AG08396 (cell line): Measurements from ENCODE around the gene CD9.
"Not testable (repeated sequence)": the region's sequence is repeated elsewhere in the genome, so short reads cannot be mapped to it uniquely, and the experiment has no call there.

ENCODE experiments used
- DNase-seq: peaks from one replicate; pipeline ENCODE4 v3.0.0; 2012; ENCODE audit warnings: low spot score, mixed read lengths

Gene CD9

GRCh38 chr12:6180268-6181051 is 19.7 kb upstream of the CD9 start:
- DNase-seq = peak; percentile 72

DNA sequence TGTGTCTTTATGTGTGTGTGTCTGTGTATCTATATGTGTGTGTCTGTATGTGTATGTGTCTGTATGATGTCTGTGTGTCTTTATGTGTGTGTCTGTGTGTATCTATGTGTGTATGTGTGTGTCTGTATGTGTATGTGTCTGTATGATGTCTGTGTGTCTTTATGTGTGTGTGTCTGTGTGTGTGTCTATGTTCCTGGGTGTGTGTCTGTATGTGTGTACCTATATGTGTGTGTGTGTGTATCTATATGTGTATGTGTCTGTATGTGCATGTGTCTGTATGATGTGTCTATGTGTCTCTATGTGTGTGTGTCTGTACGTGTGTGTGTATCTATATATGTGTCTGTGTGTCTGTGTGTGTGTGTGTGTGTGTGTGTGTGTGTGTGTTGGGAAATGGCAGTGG is 19.0 kb upstream of the CD9 start:
- DNase-seq = no peak

DNA sequence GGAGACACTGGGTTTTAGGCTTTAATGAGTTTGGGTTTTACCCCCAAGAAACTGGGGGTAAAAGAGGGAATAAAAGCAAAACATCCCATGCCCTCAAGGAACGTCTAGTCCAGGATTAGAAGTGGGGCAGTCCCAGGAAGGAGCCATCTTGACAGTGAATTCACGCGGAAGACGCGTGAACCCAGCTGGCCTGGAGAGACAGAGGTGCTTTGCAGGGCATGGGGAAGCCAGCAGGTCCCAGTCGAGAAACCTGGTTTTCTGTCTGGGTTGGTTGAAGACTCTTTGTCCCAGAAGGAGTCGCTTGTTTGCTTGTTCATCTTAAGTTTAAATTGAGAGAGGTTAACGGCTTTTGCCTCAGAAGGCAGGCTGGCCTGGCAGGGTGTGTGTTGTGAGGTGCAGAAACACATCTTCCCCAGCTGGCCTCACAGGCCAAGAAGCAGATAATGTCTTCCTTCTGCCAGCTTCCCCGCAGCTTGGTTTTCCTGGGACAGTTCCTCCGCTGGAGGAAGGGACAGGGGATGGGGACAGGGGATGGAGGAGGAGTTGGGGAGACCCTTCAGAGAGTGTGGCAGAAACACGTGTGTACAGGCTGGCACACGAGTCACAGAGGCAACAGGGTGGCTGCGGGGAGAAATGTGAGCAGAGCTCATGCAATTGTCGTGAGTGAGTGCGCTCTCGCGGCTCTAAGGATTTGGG is 18.5 kb upstream of the CD9 start:
- no peak for DNase-seq

GRCh38 chr12:6182279-6182898 is 17.8 kb upstream of the CD9 start:
- DNase-seq = peak; percentile 78

- no peak for DNase-seq
Measured at GRCh38 chr12:6183689-6184428, 16.3 kb upstream of the CD9 start.

GRCh38 chr12:6185961-6186827 is 14.0 kb upstream of the CD9 start:
- no peak for DNase-seq

DNA sequence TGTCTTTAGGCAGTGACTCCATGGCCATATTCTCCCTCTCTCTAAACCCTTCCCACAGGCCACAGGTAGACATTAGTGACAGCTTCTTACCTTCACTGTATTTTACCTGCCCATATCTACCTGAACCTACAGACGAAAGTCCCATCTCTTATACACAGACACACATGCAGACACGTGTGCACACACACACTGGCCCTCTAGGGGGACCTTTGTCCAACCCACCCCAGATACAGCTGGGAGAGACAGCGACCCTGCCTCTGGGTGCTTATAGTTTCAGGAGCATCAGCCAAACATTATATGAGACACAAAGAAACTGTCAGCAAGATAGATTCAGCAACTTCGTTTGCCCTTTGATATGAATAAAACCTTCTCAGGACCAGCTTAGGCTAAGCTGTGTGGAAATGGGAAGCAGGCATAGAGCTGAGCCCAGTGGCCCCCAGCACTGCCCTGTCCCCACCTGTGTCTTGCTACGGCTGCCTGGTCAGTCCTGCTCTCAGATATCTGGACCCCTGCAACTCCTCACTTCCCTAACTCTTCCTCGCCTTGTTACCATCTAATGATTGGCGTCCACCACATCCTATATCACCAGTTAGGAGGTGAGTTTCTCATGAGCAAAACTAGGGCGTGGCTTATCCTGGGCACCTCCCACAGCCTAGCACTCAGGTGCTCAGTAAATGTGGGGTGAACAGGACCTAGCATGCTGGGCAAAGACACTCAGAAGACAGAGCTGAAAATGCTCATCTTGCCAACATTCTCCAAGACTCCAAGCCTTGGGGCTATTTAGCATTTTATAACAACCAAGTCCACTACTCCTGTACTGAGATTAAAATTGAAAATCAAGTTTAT is 12.0 kb upstream of the CD9 start:
- DNase-seq = no peak

GRCh38 chr12:6189028-6189427 is 11.2 kb upstream of the CD9 start:
- no peak for DNase-seq

DNA sequence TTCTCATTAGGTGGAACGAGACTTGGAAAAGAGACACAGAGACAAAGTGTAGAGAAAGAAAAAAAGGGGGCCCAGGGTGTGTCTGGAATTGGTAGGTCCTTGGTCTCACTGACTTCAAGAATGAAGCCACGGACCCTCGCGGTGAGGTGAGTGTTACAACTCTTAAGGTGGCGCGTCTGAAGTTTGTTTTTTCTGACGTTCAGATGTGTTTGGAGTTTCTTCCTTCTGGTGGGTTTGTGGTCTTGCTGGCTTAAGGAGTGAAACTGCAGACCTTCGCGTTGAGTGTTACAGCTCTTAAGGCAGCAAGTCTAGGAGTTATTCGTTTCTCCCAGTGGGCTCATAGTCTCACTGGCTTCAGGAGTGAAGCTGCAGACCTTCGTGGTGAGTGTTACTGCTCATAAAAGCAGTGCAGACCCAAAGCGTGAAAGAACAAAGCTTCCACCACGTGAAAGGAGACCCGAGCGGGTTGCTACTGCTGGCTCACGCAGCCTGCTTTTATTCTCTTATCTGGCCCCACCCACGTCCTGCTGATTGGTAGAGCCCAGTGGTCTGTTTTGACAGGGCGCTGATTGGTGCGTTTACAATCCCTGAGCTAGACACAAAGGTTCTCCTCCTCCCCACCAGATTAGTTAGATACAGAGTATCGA is 10.1 kb upstream of the CD9 start:
- DNase-seq = not testable (repeated sequence)

DNA sequence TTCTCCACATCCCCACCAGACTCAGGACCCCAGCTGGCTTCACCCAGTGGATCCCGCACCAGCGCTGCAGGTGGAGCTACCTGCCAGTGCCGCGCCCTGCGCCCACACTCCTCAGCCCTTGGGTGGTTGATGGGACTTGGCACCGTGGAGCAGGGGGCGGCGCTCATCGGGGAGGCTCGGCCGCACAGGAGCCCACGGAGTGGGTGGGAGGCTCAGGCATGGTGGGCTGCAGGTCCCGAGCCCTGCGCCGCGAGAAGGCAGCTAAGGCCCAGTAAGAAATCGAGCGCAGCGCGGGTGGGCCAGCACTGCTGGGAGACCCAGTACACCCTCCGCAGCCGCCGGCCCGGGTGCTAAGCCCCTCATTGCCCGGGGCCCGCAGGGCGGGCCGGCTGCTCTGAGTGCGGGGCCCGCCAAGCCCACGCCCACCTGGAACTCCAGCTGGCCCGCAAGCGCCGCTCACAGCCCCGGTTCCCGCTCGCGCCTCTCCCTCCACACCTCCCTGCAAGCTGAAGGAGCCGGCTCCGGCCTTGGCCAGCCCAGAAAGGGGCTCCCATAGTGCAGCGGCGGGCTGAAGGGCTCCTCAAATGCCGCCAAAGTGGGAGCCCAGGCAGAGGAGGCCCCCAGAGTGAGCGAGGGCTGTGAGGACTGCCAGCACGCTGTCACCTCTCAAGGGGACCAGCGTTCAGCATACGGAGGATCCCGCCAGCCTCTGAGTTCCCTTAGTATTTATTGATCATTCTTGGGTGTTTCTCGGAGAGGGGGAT is 9.3 kb upstream of the CD9 start:
- DNase-seq = not testable (repeated sequence)

- no peak for DNase-seq
Measured at GRCh38 chr12:6192604-6193380, 7.4 kb upstream of the CD9 start.

- no peak for DNase-seq
Measured at GRCh38 chr12:6193853-6194815, 6.1 kb upstream of the CD9 start.

- peak; percentile 95 for DNase-seq
Measured at GRCh38 chr12:6195665-6196535, 4.3 kb upstream of the CD9 start.

DNA sequence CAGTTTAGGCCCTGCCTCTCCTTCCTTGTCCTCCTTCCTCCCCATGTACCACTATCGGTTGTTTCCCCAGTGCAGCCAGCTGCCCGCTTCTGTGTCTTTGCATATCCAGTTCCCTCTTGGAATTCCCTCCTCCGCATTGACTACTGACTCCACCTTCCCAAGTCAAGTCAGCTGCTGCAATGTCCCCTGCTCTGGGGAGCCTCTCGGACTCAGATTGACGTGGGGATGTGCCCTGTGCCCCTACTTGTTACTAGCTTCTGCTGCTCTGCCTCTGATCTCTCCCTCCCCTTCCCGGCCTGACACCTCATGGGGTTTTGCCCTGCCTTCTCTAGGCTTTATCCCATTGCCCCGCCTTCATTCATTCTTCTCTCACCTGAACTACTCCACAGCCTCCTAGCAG is 2.1 kb upstream of the CD9 start:
- no peak for DNase-seq

DNA sequence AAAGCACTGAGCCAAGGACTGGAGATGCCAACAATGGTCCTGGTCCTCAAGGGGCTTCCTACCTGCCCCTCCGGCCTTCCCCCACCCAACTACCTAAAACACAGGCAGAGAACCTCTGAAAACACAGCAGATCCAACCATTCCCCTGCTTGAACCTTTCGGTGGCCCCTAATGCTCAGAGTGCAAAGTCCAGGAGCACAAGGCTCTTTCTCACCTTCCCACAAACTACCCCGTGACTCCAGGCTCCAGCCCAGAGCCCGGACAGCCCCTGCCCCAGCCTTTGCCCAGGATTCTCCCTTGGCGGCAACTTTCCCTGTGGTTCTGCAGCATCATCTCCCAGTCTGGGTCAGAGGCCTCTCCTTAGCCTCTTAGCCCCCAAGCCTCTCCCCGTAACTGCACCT is 1.6 kb upstream of the CD9 start:
- DNase-seq = no peak

GRCh38 chr12:6198985-6199530 is 1.1 kb upstream of the CD9 start:
- DNase-seq = no peak
